ENCODE measurements around the gene SEPTIN5. TPM values are rescaled to one million over a fixed set of nuclear protein-coding genes. Genes with fewer than 3 reads are reported as not detected.

SEPTIN5 gene
- under 1 TPM; 0.47 to 0.81 TPM for total RNA-seq

- CTCF ChIA-PET: interaction anchor here (0.7 to 1.1 kb wide), 2 partner anchors 16 to 35 kb away, joined by 4 to 5 read pairs; no protein-coding TSS in a partner anchor
- DNase-seq: no peak
- Mint-ChIP-seq H3K36me3 (ENCODE audit: low read depth) (no peaks in the 10 kb centered on the region), H3K27ac (no peak within 1 kb of the TSS), H3K4me1 (ENCODE audit: low read depth) (peaks cover 9% of the 10 kb centered on the region), H3K9me3 (no peaks in the 10 kb centered on the region), H3K27me3 (ENCODE audit: low read depth) (peaks cover 18% of the 10 kb centered on the region), H3K4me3 (peak within 1 kb of the TSS; percentile 63)
- intact Hi-C loops (cut with micrococcal nuclease): no loop called here
Measured at GRCh38 chr22:19714312-19715187, at the start of gene SEPTIN5. Gene SEPTIN5 (plus strand): TSS chr22:19714503. CDS start chr22:19714589, 86 bp downstream.

- DNase-seq: no peak
- H3K9me3 Mint-ChIP-seq: no peaks in the 10 kb centered on the region
- CTCF ChIA-PET: no interaction called here
- intact Hi-C loops (cut with micrococcal nuclease): no loop called here
- no peak overlapping the region for H3K4me3 Mint-ChIP-seq
- no peaks in the 10 kb centered on the region for H3K36me3 Mint-ChIP-seq (ENCODE audit: low read depth)
- H3K27me3 Mint-ChIP-seq (ENCODE audit: low read depth): no peaks in the 10 kb centered on the region
- peaks cover 2% of the 10 kb centered on the region for H3K4me1 Mint-ChIP-seq (ENCODE audit: low read depth)
- no peak overlapping the region for H3K27ac Mint-ChIP-seq
Measured at GRCh38 chr22:19664951-19665783, 49.1 kb upstream of the SEPTIN5 start.

- Mint-ChIP-seq H3K4me1 (ENCODE audit: low read depth) (peaks cover 2% of the 10 kb centered on the region), H3K27ac (no peak overlapping the region)
- CTCF ChIA-PET: interaction anchor here (3.5 kb wide), 1 partner anchor 13 kb away, joined by 13 read pairs; no protein-coding TSS in a partner anchor
Measured at GRCh38 chr22:19665784-19666672, 48.3 kb upstream of the SEPTIN5 start.

GRCh38 chr22:19666673-19667593 is 47.4 kb upstream of the SEPTIN5 start:
- intact Hi-C loops (cut with micrococcal nuclease): no loop called here
- CTCF ChIA-PET: interaction anchor here (3.5 kb wide), 1 partner anchor 12 kb away, joined by 13 read pairs; no protein-coding TSS in a partner anchor

More at GRCh38 chr22:19665784-19666672, 48.3 kb upstream of the SEPTIN5 start:
- Mint-ChIP-seq H3K9me3 (no peaks in the 10 kb centered on the region), H3K36me3 (ENCODE audit: low read depth) (no peaks in the 10 kb centered on the region), H3K4me3 (no peak overlapping the region), H3K27me3 (ENCODE audit: low read depth) (no peaks in the 10 kb centered on the region)
- intact Hi-C loops (cut with micrococcal nuclease): no loop called here
- no peak for DNase-seq

GRCh38 chr22:19667872-19668740 is 46.2 kb upstream of the SEPTIN5 start:
- no peak overlapping the region for H3K4me3 Mint-ChIP-seq
- DNase-seq: no peak
- H3K27ac Mint-ChIP-seq: no peak overlapping the region
- no peaks in the 10 kb centered on the region for H3K36me3 Mint-ChIP-seq (ENCODE audit: low read depth)
- H3K9me3 Mint-ChIP-seq: no peaks in the 10 kb centered on the region
- no peaks in the 10 kb centered on the region for H3K27me3 Mint-ChIP-seq (ENCODE audit: low read depth)
- intact Hi-C loops (cut with micrococcal nuclease): no loop called here
- peaks cover 2% of the 10 kb centered on the region for H3K4me1 Mint-ChIP-seq (ENCODE audit: low read depth)
- CTCF ChIA-PET: interaction anchor here (0.6 to 3.5 kb wide), 2 partner anchors 11 to 232 kb away, joined by 3 to 13 read pairs; no protein-coding TSS in a partner anchor

More at GRCh38 chr22:19666673-19667593, 47.4 kb upstream of the SEPTIN5 start:
- Mint-ChIP-seq H3K9me3 (no peaks in the 10 kb centered on the region), H3K27me3 (ENCODE audit: low read depth) (no peaks in the 10 kb centered on the region), H3K36me3 (ENCODE audit: low read depth) (no peaks in the 10 kb centered on the region), H3K4me1 (ENCODE audit: low read depth) (peaks cover 2% of the 10 kb centered on the region), H3K4me3 (no peak overlapping the region), H3K27ac (no peak overlapping the region)
- no peak for DNase-seq

GRCh38 chr22:19668748-19669147 is 45.6 kb upstream of the SEPTIN5 start:
- Mint-ChIP-seq H3K9me3 (no peaks in the 10 kb centered on the region), H3K27me3 (ENCODE audit: low read depth) (no peaks in the 10 kb centered on the region), H3K4me1 (ENCODE audit: low read depth) (no peaks in the 10 kb centered on the region), H3K27ac (no peak overlapping the region), H3K4me3 (no peak overlapping the region), H3K36me3 (ENCODE audit: low read depth) (no peaks in the 10 kb centered on the region)
- DNase-seq: no peak
- CTCF ChIA-PET: interaction anchor here (3.5 kb wide), 1 partner anchor 10 kb away, joined by 13 read pairs; no protein-coding TSS in a partner anchor
- intact Hi-C loops (cut with micrococcal nuclease): no loop called here

- DNase-seq: no peak
- intact Hi-C loops (cut with micrococcal nuclease): no loop called here
- Mint-ChIP-seq H3K4me3 (no peak overlapping the region), H3K36me3 (ENCODE audit: low read depth) (no peaks in the 10 kb centered on the region), H3K9me3 (no peaks in the 10 kb centered on the region), H3K4me1 (ENCODE audit: low read depth) (no peaks in the 10 kb centered on the region), H3K27ac (no peak overlapping the region), H3K27me3 (ENCODE audit: low read depth) (peaks cover 2% of the 10 kb centered on the region)
- CTCF ChIA-PET: interaction anchor here (3.5 kb wide), 1 partner anchor 10 kb away, joined by 13 read pairs; no protein-coding TSS in a partner anchor
Measured at GRCh38 chr22:19669570-19669969, 44.7 kb upstream of the SEPTIN5 start.

GRCh38 chr22:19671316-19671715 is 43.0 kb upstream of the SEPTIN5 start:
- CTCF ChIA-PET: no interaction called here
- no peaks in the 10 kb centered on the region for H3K4me1 Mint-ChIP-seq (ENCODE audit: low read depth)
- H3K36me3 Mint-ChIP-seq (ENCODE audit: low read depth): no peaks in the 10 kb centered on the region
- H3K27ac Mint-ChIP-seq: no peak overlapping the region
- H3K27me3 Mint-ChIP-seq (ENCODE audit: low read depth): peaks cover 3% of the 10 kb centered on the region
- intact Hi-C loops (cut with micrococcal nuclease): no loop called here
- H3K9me3 Mint-ChIP-seq: no peaks in the 10 kb centered on the region
- H3K4me3 Mint-ChIP-seq: no peak overlapping the region
- DNase-seq: no peak

- H3K9me3 Mint-ChIP-seq: no peaks in the 10 kb centered on the region
- no peak overlapping the region for H3K27ac Mint-ChIP-seq
- DNase-seq: no peak
- H3K4me3 Mint-ChIP-seq: no peak overlapping the region
- H3K36me3 Mint-ChIP-seq (ENCODE audit: low read depth): no peaks in the 10 kb centered on the region
- H3K27me3 Mint-ChIP-seq (ENCODE audit: low read depth): peaks cover 3% of the 10 kb centered on the region
- H3K4me1 Mint-ChIP-seq (ENCODE audit: low read depth): no peaks in the 10 kb centered on the region
- intact Hi-C loops (cut with micrococcal nuclease): no loop called here
- CTCF ChIA-PET: no interaction called here
Measured at GRCh38 chr22:19672054-19672776, 42.1 kb upstream of the SEPTIN5 start.

- no peaks in the 10 kb centered on the region for H3K36me3 Mint-ChIP-seq (ENCODE audit: low read depth)
- intact Hi-C loops (cut with micrococcal nuclease): no loop called here
- H3K9me3 Mint-ChIP-seq: no peaks in the 10 kb centered on the region
- H3K4me1 Mint-ChIP-seq (ENCODE audit: low read depth): no peaks in the 10 kb centered on the region
- DNase-seq: no peak
- no peak overlapping the region for H3K4me3 Mint-ChIP-seq
- CTCF ChIA-PET: no interaction called here
- H3K27me3 Mint-ChIP-seq (ENCODE audit: low read depth): peaks cover 3% of the 10 kb centered on the region
- H3K27ac Mint-ChIP-seq: no peak overlapping the region
Measured at GRCh38 chr22:19673660-19674059, 40.6 kb upstream of the SEPTIN5 start.

Data from activated naive CD4-positive, alpha-beta T cell treated with anti-CD3 and anti-CD28 coated beads for 36 hours (primary cell).